Esophagus muscularis mucosa (tissue), 3 donors: ENCODE measurements around the gene PCDH9.

Experiments used
- POLR2AphosphoS5 ChIP-seq, 2 donors: sonication (generic); formaldehyde crosslinking; IDR thresholded peaks; one replicate each; pipeline ENCODE4 v1.6.1; 2017; ENCODE audit warnings: antibody characterized with exemption in 2 of 2
- TF ChIP-seq, protein P1 (sequence below), 3 experiments: fragments of 200-600 bp in 2 of 3; fragments of 450-650 bp in 1 of 3; sonication (generic) in 2 of 3; IDR thresholded peaks; one replicate each; pipeline ENCODE4 v1.5.1; 2017 to 2019; ENCODE audit warnings: antibody characterized with exemption in 3 of 3, mild to moderate bottlenecking in 2 of 3, moderate library complexity in 1 of 3

DNA sequence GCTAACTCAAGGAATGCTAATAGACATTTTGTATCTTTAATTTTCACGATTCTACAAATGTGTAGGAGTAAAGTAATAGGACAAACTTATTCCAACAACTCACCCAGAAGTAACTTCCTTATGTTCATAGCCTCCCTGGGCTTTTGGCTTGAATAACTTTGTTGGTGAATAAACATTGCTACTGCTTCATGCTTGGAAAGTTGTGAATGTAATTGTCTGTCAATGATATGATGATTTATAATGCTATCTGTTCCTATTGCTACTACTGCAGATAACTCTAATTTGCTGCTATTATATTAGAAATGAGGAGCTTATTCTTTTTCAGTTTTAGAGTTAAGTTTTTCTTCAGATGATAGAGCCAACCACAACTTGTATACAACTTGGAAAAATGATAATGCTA is 307.7 kb downstream of the PCDH9 start:
- TF ChIP-seq, protein P1, sequence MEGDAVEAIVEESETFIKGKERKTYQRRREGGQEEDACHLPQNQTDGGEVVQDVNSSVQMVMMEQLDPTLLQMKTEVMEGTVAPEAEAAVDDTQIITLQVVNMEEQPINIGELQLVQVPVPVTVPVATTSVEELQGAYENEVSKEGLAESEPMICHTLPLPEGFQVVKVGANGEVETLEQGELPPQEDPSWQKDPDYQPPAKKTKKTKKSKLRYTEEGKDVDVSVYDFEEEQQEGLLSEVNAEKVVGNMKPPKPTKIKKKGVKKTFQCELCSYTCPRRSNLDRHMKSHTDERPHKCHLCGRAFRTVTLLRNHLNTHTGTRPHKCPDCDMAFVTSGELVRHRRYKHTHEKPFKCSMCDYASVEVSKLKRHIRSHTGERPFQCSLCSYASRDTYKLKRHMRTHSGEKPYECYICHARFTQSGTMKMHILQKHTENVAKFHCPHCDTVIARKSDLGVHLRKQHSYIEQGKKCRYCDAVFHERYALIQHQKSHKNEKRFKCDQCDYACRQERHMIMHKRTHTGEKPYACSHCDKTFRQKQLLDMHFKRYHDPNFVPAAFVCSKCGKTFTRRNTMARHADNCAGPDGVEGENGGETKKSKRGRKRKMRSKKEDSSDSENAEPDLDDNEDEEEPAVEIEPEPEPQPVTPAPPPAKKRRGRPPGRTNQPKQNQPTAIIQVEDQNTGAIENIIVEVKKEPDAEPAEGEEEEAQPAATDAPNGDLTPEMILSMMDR (IDR thresholded peaks at IDR 0.05) = no peak
- TF ChIP-seq POLR2AphosphoS5 (IDR thresholded peaks at IDR 0.05) = no peak
